ENCODE measurements around the gene LDB2. TPM values are rescaled to one million over a fixed set of nuclear protein-coding genes. Genes with fewer than 3 reads are reported as not detected.

Gene LDB2
- total and polyA plus RNA-seq, 2 donors (not counting 1 experiment from before 2014, with no cell fraction given) = 41.6 to 78.3 TPM

DNA sequence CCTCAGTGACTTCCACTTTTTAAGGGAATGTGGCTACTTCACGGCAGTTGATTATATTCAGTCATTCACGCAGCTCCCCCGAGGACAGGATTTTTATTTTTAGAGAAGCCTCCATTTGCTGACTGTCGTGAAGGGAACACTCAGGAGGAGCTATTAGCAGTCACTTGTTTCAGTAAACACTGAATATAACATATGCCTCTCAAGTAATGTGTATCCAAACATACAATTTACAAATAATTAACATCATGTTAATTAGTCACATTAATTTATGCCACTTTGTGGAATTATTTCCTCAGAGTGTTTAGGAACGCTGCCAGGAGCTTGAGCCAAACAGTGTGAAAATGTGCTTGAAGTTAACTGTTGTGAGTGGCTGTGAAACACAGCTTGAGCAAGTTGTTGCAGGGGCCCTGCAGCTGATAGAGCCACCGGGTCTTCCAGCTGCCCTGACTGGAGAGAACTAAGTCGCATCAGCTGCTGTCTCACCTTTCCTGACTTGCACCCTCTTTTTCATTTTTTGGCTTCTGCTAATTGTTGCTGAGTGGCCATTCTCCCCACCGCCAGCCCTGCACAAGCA is 245.6 kb downstream of the LDB2 start:
- TF ChIP-seq CTCF (conservative IDR thresholded peaks at IDR 0.05 in 1 of 2, IDR thresholded peaks at IDR 0.05 in 1 of 2; ENCODE audit: low read depth in 1 of 2, low read length in 2 of 2) (no peak), EZH2 (IDR thresholded peaks at IDR 0.05; ENCODE audit: low read length, missing control alignments) (no peak)
- Histone ChIP-seq H3K27me3 (ENCODE audit: control insufficient read depth, insufficient read depth, low read length) (no peaks in the 10 kb centered on the region), H3K36me3 (ENCODE audit: control insufficient read depth, insufficient read depth, low read length) (no peaks in the 10 kb centered on the region), H3K4me3 (replicated peaks in 1 of 4; ENCODE audit: control extremely low read depth in 1 of 4, insufficient read depth in 1 of 4, low read depth in 3 of 4, low read length in 4 of 4) (no peak overlapping the region), H3K9me3 (ENCODE audit: control insufficient read depth, insufficient read depth, low read depth, low read length) (no peaks in the 10 kb centered on the region), H2AFZ (ENCODE audit: low read length) (no peak overlapping the region), H3K9ac (ENCODE audit: insufficient read depth, low read length) (no peak overlapping the region), H3K79me2 (ENCODE audit: control insufficient read depth, insufficient read depth, low read length) (no peaks in the 10 kb centered on the region), H3K4me1 (ENCODE audit: control insufficient read depth, extremely low read depth, insufficient read depth, low read length) (peaks cover 4% of the 10 kb centered on the region), H3K4me2 (ENCODE audit: extremely low read depth, insufficient read depth, low read length) (peak overlapping the region; percentile 23), H3K27ac (ENCODE audit: insufficient read depth, low read length) (no peak overlapping the region), H4K20me1 (ENCODE audit: control insufficient read depth, extremely low read depth, insufficient read depth, low read length) (no peaks in the 10 kb centered on the region)
- DNase-seq (ENCODE audit: low read depth in 2 of 2) = no peak

DNA sequence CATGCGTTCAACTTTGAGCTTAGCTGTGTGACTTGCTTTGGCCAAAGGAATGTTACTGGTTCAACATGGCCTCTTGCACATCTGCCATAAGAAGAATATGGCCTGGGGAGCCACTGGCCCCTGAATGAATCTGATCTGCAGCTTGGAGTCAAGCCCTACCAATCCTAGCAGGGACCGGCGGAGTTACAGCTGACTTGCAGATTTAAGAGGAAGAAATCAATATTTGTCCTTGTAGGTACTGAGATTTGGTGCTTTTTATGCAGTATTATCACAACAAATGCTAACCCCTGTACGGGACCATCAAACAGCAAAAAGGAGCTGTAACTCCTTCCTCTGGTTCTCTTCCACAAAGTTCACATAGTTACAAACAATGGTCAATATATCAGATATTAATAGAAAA is 252.0 kb downstream of the LDB2 start:
- Histone ChIP-seq H3K36me3 (ENCODE audit: control insufficient read depth, insufficient read depth, low read length) (no peaks in the 10 kb centered on the region), H3K4me3 (replicated peaks in 1 of 4; ENCODE audit: control extremely low read depth in 1 of 4, insufficient read depth in 1 of 4, low read depth in 3 of 4, low read length in 4 of 4) (no peak overlapping the region), H3K4me1 (ENCODE audit: control insufficient read depth, extremely low read depth, insufficient read depth, low read length) (no peaks in the 10 kb centered on the region), H3K27me3 (ENCODE audit: control insufficient read depth, insufficient read depth, low read length) (no peaks in the 10 kb centered on the region), H2AFZ (ENCODE audit: low read length) (no peak overlapping the region), H3K79me2 (ENCODE audit: control insufficient read depth, insufficient read depth, low read length) (no peaks in the 10 kb centered on the region), H4K20me1 (ENCODE audit: control insufficient read depth, extremely low read depth, insufficient read depth, low read length) (no peaks in the 10 kb centered on the region), H3K4me2 (ENCODE audit: extremely low read depth, insufficient read depth, low read length) (no peak overlapping the region), H3K9ac (ENCODE audit: insufficient read depth, low read length) (no peak overlapping the region), H3K9me3 (ENCODE audit: control insufficient read depth, insufficient read depth, low read depth, low read length) (no peaks in the 10 kb centered on the region), H3K27ac (ENCODE audit: insufficient read depth, low read length) (no peak overlapping the region)
- DNase-seq (ENCODE audit: low read depth in 2 of 2) = no peak
- TF ChIP-seq EZH2 (IDR thresholded peaks at IDR 0.05; ENCODE audit: low read length, missing control alignments) (no peak), CTCF (conservative IDR thresholded peaks at IDR 0.05 in 1 of 2, IDR thresholded peaks at IDR 0.05 in 1 of 2; ENCODE audit: low read depth in 1 of 2, low read length in 2 of 2) (no peak)

DNA sequence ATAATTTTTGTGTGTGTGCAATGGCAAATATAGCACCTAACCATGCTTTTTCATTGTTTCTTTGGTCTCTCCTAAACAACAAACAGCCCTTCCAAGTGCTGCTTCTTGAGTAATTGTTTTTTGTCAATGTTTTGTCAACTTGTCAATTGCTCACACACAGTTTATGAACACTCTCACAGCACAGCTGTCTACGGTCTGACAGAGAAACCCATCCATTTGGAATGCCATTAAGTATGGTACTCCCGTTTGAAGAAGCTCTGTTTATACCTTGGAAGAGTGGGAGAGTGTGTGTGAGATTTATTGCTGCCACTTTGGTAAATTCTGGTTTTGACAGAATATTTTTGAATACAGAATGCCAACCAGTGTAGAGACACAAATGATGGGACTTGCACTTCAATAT is 254.6 kb downstream of the LDB2 start:
- Histone ChIP-seq H3K4me1 (ENCODE audit: control insufficient read depth, extremely low read depth, insufficient read depth, low read length) (no peaks in the 10 kb centered on the region), H3K9ac (ENCODE audit: insufficient read depth, low read length) (no peak overlapping the region), H3K27me3 (ENCODE audit: control insufficient read depth, insufficient read depth, low read length) (no peaks in the 10 kb centered on the region), H3K27ac (ENCODE audit: insufficient read depth, low read length) (no peak overlapping the region), H3K4me3 (replicated peaks in 1 of 4; ENCODE audit: control extremely low read depth in 1 of 4, insufficient read depth in 1 of 4, low read depth in 3 of 4, low read length in 4 of 4) (no peak overlapping the region), H4K20me1 (ENCODE audit: control insufficient read depth, extremely low read depth, insufficient read depth, low read length) (no peaks in the 10 kb centered on the region), H3K4me2 (ENCODE audit: extremely low read depth, insufficient read depth, low read length) (no peak overlapping the region), H2AFZ (ENCODE audit: low read length) (no peak overlapping the region), H3K9me3 (ENCODE audit: control insufficient read depth, insufficient read depth, low read depth, low read length) (no peaks in the 10 kb centered on the region), H3K79me2 (ENCODE audit: control insufficient read depth, insufficient read depth, low read length) (no peaks in the 10 kb centered on the region), H3K36me3 (ENCODE audit: control insufficient read depth, insufficient read depth, low read length) (no peaks in the 10 kb centered on the region)
- DNase-seq (ENCODE audit: low read depth in 2 of 2) = no peak
- no peak for TF ChIP-seq EZH2 (IDR thresholded peaks at IDR 0.05; ENCODE audit: low read length, missing control alignments)
- no peak for TF ChIP-seq CTCF (conservative IDR thresholded peaks at IDR 0.05 in 1 of 2, IDR thresholded peaks at IDR 0.05 in 1 of 2; ENCODE audit: low read depth in 1 of 2, low read length in 2 of 2)
